Fibroblast of lung (primary cell): ENCODE data around the gene CDYL.

Experiments used
- CTCF ChIP-seq, 2 donors: IDR thresholded peaks in 1 of 2; conservative IDR thresholded peaks in 1 of 2; 1 replicate in 1 of 2; 2 replicates in 1 of 2; pipeline ENCODE4 v1.5.1; 2011 to 2012; ENCODE audit warnings: low read length in 2 of 2, control low read depth in 1 of 2, inconsistent platforms in 1 of 2, low read depth in 1 of 2, mild to moderate bottlenecking in 1 of 2
- EZH2 ChIP-seq: IDR thresholded peaks from 2 replicates; pipeline ENCODE4 v1.5.1; 2012; ENCODE audit warnings: low read length, control low read depth, mild to moderate bottlenecking; ENCODE audit errors: missing control alignments

- no peak for TF ChIP-seq EZH2
- no peak for TF ChIP-seq CTCF (conservative IDR thresholded peaks at IDR 0.05 in 1 of 2, IDR thresholded peaks at IDR 0.05 in 1 of 2; ENCODE audit: low read depth in 1 of 2, low read length in 2 of 2)
These were observed 130.4 kb downstream of the CDYL start for GRCh38 chr6:4906293-4907276.
